Eye (tissue), 1 donor: Measurements from ENCODE around the gene RTEL1.
"Not testable (repeated sequence)": the region's sequence is repeated elsewhere in the genome, so short reads cannot be mapped to it uniquely, and the experiment has no call there.

Source experiments
- DNase-seq: peaks from one replicate; pipeline ENCODE4 v3.0.0-alpha.2; 2015

Gene RTEL1

DNA sequence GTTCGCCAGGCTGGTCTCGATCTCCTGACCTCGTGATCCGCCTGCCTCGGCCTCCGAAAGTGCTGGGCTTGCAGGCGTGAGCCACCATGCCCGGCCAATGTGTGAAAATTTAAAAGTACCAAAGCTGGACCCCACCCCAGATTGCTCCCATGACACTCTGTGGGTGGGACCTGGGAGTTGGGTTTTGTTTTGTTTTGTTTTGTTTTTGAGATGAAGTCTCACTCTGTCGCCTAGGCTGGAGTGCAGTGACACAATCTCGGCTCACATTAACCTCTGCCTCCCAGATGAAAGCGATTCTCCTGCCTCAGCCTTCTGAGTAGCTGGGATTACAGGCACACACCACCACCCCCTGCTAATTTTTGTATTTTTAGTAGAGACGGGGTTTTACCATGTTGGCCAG lies 13.6 kb downstream of the RTEL1 start:
- not testable (repeated sequence) for DNase-seq

DNA sequence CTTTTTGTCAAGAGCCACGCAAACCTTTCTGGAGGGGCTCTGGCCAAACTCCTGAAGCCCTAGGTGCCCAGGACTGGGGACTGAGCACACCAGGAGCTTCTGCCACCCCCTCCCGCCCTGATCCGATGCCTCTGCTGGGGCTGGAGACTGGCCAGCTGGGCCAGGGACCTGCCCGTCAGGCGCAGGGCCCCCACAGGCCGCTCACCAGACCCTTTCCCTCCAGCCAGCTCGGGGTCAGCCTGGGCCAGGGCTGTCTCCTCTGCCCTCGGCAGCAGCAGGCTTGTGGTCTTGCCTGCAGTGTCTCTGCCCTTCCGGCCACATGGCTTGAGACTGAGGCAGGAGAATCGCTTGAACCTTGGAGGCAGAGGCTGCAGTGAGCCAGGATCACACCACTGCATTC lies 14.6 kb downstream of the RTEL1 start:
- no peak for DNase-seq

DNA sequence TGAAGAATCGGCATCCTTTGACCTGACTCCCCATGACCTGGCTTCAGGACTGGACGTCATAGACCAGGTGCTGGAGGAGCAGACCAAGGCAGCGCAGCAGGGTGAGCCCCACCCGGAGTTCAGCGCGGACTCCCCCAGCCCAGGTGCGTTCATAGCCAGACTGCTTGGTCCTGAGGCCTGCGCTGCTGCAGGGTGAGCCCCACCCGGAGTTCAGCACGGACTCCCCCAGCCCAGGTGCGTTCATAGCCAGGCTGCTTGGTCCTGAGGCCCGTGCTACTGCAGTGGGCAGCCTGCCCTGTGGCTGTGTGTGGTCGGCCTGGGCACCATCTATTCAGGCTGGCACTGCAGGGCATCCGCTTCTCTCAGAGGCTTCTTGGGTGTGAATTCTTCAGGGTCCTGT lies 15.8 kb downstream of the RTEL1 start:
- DNase-seq: no peak

DNA sequence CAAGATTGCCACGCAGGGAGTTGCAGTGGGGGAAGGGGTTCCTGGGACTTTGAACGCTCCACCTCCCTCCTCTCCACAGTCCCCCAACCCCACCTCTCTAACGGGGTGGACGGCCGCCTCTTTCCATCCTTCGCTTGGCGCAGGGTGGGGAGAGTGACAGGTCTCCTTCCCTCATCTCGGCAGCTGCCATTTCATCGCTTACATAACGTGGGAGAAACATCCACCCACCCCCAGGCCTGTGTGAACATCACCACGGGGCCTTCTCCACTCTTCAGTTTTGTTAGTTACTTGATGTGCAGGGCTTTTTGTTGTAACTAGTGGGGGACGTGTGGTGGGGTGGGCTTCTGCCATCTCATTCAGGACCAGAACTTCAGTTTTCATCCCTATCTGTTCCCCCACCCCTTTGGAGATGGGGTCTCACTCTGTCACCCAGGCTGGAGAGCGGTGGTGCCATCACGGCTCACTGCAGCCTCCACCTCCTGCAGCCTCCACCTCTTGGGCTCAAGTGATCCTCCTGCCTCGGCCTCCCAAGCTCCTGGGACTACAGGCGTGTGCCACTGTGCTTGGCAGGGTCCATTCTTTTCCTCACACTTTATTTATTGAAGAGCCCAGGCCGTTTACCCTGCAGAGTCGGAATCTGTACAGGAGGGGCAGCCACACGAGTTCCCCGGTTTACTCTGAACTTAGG lies 17.7 kb downstream of the RTEL1 start:
- DNase-seq: no peak

DNA sequence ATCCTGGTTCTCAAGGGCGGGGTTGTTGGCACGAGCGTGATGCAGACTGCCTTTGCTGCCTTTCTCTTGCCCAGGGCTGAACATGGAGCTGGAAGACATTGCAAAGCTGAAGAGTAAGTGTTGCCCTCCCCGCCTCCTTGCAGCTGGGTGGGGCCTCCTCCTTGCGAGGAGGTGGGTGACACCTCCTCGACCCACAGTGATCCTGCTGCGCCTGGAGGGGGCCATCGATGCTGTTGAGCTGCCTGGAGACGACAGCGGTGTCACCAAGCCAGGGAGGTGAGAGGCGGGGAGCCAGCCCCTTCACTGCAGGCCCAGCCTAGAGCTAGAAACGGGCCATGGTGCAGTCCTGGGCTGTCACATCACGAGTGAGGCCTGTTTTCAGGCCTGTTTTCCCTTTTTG lies 20.0 kb downstream of the RTEL1 start:
- DNase-seq: no peak

- no peak for DNase-seq
Observed at GRCh38 chr20:63678667-63679465, 20.8 kb downstream of the RTEL1 start.

GRCh38 chr20:63679799-63680305 lies 21.7 kb downstream of the RTEL1 start:
- no peak for DNase-seq

DNA sequence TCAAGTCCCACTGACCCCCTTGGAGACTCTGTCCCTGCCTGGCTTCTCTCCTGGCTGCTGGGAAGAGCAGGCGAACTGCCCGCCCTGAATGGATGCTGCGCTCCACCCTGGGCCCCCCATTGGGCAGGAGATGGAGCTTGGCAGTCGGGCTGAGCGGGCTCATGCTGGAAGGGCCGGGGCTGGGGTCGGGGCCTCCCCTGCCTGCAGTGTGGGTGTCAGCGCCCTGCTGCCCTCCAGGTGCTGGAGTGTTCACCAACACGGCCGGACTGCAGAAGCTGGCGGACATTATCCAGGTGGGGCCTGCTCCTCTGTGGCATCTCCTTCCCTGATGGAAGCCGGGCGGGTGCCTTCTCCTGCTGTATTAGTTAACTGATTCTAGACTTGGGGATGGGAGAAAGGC lies 22.3 kb downstream of the RTEL1 start:
- DNase-seq: no peak

DNA sequence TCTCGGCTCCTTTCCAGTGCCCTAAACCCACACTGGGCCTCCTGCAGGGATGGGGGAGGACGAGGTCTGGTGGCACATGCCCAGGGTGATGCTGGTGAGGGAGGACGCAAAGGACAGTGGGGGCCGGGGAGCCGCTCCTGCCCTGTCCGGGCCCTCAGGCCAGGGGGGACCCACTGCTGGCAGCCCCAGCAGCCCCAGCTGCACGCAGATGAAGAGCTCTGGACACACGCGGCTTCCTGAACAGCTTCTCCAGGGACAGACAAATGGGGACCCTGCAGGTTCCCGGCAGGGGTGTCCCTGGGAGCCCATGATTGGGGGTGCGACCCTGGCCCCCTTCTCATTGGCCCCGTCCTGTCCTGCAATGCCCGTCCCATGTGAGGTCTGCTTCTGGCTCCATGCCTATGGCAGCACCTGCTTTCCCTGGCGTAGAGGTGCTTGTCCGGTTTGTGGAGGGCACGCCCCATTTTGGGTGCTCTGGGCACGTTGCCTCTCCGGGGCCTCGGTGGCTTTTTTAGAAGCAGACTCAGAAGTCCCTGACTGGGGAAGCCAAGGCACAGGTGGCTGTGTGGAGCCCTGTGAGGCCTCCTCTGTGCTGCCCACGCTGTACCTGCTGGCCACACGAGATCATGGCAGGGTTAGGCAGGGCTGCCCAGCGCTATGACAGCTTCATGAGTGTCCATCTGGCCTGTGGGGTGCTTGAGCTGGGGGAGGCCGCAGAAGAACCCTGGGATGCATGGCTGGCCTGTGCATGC lies 22.9 kb downstream of the RTEL1 start:
- DNase-seq: no peak

DNA sequence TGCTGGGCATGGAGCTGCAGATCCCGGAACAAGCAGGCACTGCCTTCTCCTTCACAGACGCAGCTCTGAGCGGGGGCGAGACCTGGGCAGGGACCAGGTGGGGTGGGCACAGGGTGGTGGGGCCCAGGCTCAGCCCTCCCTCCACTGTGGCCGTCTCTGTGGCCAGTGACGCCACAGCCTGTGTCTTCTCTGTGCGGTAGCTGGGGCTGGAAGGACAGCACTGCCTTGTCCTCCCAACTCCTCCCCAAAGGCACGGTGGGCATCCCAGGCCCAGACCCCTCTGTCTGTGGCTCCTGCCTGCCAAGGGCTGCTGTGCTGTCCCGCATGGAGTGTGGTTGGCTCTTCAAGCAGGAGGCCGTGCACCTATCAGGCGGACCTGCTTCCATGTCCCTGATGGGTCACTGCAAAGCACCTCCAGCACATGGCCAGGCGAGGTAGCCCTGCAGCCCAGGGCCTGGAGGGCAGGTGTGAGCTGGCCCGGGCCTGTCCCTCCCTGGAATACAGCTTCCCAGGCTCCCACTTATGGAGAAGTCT lies 23.6 kb downstream of the RTEL1 start:
- no peak for DNase-seq

DNA sequence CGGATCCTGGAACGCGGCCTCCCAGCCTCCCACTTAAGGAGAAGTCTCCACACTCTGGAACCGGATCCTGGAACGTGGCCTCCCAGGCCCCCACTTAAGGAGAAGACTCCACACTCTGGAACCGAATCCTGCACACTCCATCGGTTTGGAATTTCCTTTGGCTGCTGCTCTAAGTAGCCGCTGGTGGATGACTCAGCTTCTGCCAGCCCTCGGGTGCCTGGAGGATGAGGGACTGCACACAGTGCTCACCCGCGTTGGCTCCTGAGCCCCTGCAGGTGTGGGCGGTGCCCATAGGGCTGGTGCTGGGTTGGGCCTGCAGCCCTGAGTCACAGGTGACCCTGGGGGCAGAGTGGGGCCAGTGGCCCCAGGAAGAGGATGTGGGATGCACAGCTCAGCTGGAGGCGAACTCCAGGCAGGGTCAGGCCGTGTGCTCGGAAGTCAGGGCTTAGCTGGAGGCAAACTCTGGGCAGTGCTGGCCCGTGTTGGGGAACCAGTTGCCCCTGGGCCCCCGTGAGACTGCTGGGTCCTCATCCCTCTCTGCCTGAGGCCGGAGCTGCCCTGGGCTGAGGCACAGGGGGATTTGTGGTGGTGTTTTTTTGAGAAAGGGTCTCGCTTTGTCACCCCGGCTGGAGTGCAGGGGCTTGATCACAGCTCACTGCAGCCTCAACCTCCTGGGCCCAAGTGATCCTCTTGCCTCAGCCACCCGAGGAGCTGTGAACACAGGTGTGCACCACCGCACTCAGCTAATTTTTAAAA lies 24.4 kb downstream of the RTEL1 start:
- no peak for DNase-seq

DNA sequence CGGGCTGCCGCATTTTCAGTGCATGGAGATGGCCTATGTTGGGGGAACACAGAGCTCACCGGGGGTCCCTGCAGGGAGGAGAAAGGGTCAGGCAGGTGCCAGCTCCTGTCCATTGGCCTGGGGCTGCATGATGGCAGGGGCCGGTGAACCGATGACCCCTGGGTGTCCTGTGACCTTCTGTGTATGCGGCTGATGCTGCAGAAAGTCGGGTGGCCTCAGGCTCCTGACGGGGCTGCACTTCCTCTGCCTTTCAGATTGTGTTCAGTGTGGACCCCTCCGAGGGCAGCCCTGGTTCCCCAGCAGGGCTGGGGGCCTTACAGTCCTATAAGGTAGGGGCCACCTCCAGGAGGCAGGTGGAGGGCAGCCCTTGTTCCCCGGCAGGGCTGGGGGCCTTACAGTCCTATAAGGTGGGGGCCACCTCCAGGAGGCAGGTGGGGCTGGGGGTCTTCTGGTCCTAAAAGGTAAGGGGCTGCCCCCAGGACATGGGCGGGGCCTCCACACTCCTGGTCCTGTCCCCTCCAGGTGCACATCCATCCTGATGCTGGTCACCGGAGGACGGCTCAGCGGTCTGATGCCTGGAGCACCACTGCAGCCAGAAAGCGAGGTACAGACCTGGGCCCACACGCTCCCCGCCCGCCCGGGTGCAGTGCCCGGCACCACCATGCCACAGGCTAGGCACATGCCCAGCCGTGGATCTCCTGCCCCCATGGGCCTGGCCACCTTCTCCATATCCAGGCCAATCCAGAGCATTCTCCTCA lies 27.3 kb downstream of the RTEL1 start:
- no peak for DNase-seq

- no peak for DNase-seq
Observed at GRCh38 chr20:63686094-63686491, 28.0 kb downstream of the RTEL1 start.

- DNase-seq: peak; percentile 77
Observed at GRCh38 chr20:63686492-63687321, 28.6 kb downstream of the RTEL1 start.

DNA sequence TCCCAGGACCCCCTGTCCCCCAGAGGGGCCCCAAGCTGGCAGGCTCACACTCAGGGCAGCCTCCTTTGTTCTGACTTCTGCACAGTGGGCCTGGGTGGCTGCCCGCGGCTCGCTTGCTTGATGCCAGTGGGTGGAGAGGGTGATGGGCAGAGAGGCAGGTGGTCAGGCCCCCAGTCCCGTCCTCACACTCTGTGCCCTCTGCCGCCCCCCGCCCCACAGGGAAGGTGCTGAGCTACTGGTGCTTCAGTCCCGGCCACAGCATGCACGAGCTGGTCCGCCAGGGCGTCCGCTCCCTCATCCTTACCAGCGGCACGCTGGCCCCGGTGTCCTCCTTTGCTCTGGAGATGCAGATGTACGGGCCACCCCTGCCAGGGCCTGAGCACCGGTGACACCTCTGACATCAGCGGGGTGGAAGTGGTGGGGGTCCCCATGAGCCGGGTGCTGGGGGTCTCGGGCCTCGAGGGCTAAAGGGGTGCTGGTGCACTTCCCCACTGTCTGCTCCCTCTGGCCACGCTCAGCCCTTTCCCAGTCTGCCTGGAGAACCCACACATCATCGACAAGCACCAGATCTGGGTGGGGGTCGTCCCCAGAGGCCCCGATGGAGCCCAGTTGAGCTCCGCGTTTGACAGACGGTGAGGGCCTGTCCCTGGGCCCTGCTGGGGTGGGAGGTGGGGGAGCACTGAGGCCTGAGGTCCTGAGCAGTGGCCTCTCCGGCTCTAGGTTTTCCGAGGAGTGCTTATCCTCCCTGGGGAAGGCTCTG lies 29.5 kb downstream of the RTEL1 start:
- no peak for DNase-seq

DNA sequence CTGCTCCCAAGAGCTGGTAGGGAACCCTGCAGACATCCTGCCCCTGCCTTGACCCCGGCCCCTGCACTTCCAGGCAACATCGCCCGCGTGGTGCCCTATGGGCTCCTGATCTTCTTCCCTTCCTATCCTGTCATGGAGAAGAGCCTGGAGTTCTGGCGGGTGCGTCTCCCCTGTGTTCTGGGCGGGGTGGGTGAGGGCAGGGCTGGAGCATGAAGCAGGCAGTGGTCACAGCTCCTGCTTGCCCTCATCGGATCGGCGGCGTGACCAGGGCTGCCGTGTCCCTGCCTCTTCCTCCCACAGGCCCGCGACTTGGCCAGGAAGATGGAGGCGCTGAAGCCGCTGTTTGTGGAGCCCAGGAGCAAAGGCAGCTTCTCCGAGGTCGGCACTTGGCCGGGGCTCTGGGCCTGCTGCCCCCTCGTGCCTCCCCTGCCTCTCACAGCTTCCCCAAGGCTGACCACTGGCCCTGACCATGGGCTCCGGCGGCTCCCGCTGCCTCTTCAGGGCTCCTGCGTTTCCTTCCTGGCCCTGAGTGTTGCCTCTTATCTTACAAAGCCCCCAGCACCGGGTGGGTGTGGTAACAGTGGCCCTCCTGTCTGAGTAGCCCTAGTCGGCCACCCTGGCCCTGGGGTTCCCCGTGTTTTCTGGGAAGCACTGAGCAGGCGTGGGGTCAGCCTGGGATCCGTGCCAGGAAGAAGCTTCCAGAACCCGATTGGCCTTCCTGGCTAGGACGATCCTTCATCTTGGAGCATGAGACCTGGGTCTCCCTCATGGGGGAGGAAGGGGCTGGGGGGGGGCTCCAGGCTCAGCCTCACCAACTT lies 30.3 kb downstream of the RTEL1 start:
- DNase-seq: no peak

DNA sequence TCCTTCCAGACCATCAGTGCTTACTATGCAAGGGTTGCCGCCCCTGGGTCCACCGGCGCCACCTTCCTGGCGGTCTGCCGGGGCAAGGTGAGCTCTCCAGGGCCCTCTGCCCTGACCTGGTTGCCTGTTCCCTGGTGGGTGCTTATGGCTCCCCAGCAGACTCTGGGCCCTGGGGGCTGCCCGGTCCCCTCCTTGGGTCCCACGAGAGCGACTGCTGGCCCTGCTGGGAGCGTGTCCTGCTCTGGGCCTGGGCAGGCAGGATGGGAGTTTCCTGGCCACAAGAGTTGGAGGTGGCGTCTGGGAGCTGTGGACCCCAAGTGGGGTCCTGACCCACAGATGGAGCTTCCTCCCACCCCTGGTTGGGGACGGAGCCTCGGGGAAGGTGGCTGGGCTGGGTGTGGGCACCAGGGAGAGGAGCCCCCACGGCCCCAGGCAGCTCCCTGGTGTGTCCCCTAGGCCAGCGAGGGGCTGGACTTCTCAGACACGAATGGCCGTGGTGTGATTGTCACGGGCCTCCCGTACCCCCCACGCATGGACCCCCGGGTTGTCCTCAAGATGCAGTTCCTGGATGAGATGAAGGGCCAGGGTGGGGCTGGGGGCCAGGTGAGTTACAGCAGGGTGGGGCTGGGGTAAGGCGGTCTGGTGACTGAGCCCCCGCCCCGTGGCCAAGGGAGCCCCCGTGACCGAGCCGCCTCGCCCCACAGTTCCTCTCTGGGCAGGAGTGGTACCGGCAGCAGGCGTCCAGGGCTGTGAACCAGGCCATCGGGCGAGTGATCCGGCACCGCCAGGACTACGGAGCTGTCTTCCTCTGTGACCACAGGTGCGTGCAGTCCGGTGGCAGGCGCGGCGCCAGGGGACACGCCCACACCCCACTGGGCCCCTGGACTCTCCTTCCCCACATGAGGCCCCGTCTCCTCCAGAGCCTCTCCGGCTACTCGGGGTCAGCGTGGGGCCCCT lies 31.2 kb downstream of the RTEL1 start:
- DNase-seq: no peak
